ENCODE data around the gene DNAH10.

DNA sequence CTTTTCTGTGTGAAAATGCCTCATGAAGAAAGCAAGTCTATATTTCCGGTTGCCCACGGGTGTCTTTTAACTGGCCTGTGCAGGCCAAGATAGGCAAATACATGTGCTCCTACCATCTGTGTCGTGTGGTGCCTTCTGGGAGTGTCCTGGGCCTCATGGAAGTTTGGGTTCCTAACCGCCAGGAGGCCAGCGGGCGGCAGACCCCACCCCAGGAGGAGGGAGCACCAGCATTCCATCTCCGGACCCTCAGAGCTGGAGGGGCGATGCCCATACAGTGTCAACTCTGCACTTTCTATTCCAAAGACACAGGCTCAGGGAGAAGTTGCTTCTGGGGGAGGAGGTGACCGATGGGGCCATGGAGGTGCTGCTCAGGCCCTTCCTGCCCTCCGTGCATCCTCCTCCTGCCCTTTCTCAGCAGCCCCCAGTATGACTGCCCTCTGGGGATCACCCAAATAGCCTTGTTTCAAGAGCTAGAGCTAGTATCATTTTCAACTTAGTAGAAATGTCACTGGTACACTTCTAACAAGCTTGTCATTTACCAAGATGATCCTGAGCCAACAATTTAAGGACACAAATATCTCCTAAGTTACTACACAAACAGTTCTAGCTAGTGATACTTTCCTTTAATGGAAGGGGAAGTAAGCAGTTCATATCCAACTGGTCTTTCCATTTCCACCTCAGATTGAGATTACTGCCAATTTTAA lies 192.7 kb downstream of the DNAH10 start:
- TF ChIP-seq POLR2A (IDR thresholded peaks at IDR 0.05) (no peak), CTCF (IDR thresholded peaks at IDR 0.05) (no peak)
